ENCODE data around the gene LRRC10B. TPM values are rescaled to one million over a fixed set of nuclear protein-coding genes. Genes with fewer than 3 reads are reported as not detected.

The LRRC10B gene
- total RNA-seq, 1 donor from 2014 or later: not detected

DNA sequence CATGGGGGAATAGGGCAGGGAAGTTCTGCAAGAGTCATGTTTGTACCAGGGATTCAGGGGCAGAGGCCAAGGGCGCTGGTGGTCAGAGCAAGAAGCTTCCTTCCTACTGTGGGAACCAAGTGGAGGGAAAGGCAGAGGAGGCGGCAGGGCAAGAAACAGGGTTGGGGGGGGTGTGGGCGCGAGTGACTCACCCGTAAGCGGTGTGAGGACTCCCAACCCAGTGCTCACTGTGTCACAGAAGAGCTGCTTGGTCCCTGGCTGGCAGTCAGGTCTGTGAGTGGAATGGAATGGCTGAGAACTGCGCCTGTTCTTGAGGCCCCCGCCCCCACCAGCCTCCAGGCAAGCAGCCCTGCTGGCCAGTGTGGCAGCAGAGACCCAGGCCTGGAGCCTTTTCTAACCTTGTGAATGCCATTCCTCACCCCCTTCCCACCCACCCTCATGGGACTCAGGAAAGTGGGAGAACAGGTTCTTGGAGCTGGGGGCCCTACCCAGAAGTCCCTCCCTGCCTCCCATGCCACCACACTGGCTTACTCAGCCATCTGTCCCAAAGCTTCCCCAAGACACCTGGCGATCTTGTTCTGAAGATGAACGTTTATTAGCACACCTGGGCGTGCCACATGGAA lies 4.7 kb downstream of the LRRC10B start:
- H3K36me3 Mint-ChIP-seq: no peaks in the 10 kb centered on the region
- Histone ChIP-seq H3K27ac (no peak overlapping the region), H3K4me1 (peaks cover 29% of the 10 kb centered on the region), H3K4me3 (no peak overlapping the region), H4K20me1 (ENCODE audit: low read depth) (peaks cover 8% of the 10 kb centered on the region), H3K79me2 (ENCODE audit: low read depth) (no peaks in the 10 kb centered on the region), H3K36me3 (no peaks in the 10 kb centered on the region), H3K9ac (no peak overlapping the region), H3K4me2 (no peak overlapping the region), H3K27me3 (peaks cover 31% of the 10 kb centered on the region), H2AFZ (replicated peaks) (no peak overlapping the region), H3F3A (ENCODE audit: low read depth) (peaks cover 33% of the 10 kb centered on the region), H3K9me3 (ENCODE audit: low read depth) (no peaks in the 10 kb centered on the region)
- TF ChIP-seq EZH2phosphoT487 (IDR thresholded peaks at IDR 0.05) (no peak), EZH2 (IDR thresholded peaks at IDR 0.05) (no peak)
- TF ChIP-seq, protein P1, sequence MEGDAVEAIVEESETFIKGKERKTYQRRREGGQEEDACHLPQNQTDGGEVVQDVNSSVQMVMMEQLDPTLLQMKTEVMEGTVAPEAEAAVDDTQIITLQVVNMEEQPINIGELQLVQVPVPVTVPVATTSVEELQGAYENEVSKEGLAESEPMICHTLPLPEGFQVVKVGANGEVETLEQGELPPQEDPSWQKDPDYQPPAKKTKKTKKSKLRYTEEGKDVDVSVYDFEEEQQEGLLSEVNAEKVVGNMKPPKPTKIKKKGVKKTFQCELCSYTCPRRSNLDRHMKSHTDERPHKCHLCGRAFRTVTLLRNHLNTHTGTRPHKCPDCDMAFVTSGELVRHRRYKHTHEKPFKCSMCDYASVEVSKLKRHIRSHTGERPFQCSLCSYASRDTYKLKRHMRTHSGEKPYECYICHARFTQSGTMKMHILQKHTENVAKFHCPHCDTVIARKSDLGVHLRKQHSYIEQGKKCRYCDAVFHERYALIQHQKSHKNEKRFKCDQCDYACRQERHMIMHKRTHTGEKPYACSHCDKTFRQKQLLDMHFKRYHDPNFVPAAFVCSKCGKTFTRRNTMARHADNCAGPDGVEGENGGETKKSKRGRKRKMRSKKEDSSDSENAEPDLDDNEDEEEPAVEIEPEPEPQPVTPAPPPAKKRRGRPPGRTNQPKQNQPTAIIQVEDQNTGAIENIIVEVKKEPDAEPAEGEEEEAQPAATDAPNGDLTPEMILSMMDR (IDR thresholded peaks at IDR 0.05): no peak
- no peaks in the 10 kb centered on the region for H3K9me3 Mint-ChIP-seq
- H3K4me3 Mint-ChIP-seq: peak overlapping the region; percentile 33
- H3K27ac Mint-ChIP-seq: peak overlapping the region; percentile 96
- peaks cover 65% of the 10 kb centered on the region for H3K4me1 Mint-ChIP-seq
- DNase-seq (ENCODE audit: low spot score): no peak
- H3K27me3 Mint-ChIP-seq (ENCODE audit: insufficient read depth, low read depth): peaks cover 6% of the 10 kb centered on the region

DNA sequence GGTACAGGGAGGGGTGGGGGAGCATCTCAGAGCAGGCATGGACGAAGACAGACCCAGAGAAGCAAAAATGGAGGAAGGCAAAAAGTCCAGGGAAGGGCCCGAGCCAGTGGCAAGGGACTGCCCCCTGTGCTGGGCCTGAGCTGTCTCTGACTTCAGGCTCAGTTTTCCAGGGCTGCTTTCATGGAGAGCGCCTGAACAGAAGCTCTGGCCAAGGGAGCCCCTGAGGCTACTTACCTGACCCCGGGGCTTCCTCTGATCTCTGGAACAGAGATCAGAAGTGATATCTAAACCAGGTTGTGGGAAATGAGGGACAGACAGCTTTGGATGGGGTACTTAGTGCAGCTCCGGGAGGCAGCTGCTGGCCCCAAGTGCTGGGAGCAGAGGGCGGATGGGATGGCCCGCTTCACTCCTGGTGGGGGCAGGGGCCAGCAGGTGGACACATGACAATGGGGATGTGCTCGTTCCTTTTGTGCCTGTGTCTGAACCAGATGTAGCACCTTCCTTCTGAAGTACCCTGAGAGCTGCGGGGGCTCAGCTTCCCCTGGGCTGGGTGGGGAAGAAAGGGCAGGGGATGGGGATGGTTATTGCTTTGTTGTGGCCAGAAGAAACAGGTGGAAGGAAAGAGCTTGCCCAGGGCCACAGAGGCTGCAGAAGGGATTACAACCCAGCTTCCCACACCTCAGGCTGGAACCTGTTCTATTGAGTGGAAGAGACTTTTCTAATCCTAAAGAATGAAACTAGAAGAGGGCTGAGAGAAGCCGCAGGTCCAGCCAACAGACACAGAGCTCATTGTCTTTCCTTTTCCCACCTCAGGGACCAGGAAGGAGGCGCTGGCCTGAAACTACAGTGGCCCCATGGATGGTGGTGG lies 5.7 kb downstream of the LRRC10B start:
- Histone ChIP-seq H4K20me1 (ENCODE audit: low read depth) (peaks cover 8% of the 10 kb centered on the region), H2AFZ (replicated peaks) (no peak overlapping the region), H3K79me2 (ENCODE audit: low read depth) (no peaks in the 10 kb centered on the region), H3K36me3 (no peaks in the 10 kb centered on the region), H3K4me1 (peaks cover 29% of the 10 kb centered on the region), H3K27ac (no peak overlapping the region), H3F3A (ENCODE audit: low read depth) (peaks cover 27% of the 10 kb centered on the region), H3K4me2 (peak overlapping the region; percentile 13), H3K4me3 (no peak overlapping the region), H3K27me3 (peaks cover 23% of the 10 kb centered on the region), H3K9ac (no peak overlapping the region), H3K9me3 (ENCODE audit: low read depth) (no peaks in the 10 kb centered on the region)
- Mint-ChIP-seq H3K27me3 (ENCODE audit: insufficient read depth, low read depth) (peaks cover 6% of the 10 kb centered on the region), H3K4me3 (peak overlapping the region; percentile 33), H3K9me3 (no peaks in the 10 kb centered on the region), H3K27ac (peak overlapping the region; percentile 76), H3K4me1 (peaks cover 65% of the 10 kb centered on the region), H3K36me3 (no peaks in the 10 kb centered on the region)
- DNase-seq (ENCODE audit: low spot score): peak; percentile 38
- TF ChIP-seq, protein P1 (IDR thresholded peaks at IDR 0.05): no peak
- TF ChIP-seq EZH2 (IDR thresholded peaks at IDR 0.05) (no peak), EZH2phosphoT487 (IDR thresholded peaks at IDR 0.05) (no peak)

DNA sequence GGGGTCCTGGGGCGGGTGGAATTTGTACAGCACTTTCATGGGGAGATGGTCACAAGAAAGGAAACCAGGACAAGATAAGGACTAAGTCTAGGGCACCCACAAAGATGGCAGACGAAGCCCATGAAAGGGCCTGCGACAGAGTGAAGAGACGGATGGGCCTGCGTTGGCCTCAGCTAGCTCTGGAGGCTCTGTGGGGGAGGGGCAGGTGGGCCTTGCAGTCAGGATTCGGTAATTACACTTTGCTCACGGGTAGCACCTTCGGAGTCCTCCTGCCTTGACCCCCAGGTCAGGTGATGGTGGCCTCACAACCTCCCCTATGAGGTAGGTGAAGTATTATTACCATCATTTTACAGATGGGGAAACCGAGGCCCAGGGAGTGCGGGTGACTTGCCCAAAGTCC lies 7.1 kb downstream of the LRRC10B start:
- Mint-ChIP-seq H3K27me3 (ENCODE audit: insufficient read depth, low read depth) (peaks cover 6% of the 10 kb centered on the region), H3K9me3 (no peaks in the 10 kb centered on the region), H3K4me1 (peaks cover 57% of the 10 kb centered on the region), H3K4me3 (no peak overlapping the region), H3K36me3 (no peaks in the 10 kb centered on the region), H3K27ac (no peak overlapping the region)
- Histone ChIP-seq H3K27me3 (peaks cover 9% of the 10 kb centered on the region), H3K27ac (no peak overlapping the region), H3K9ac (no peak overlapping the region), H2AFZ (replicated peaks) (no peak overlapping the region), H3K4me2 (no peak overlapping the region), H3K36me3 (no peaks in the 10 kb centered on the region), H4K20me1 (ENCODE audit: low read depth) (no peaks in the 10 kb centered on the region), H3K4me1 (peaks cover 25% of the 10 kb centered on the region), H3K4me3 (no peak overlapping the region), H3F3A (ENCODE audit: low read depth) (peaks cover 18% of the 10 kb centered on the region), H3K9me3 (ENCODE audit: low read depth) (no peaks in the 10 kb centered on the region), H3K79me2 (ENCODE audit: low read depth) (no peaks in the 10 kb centered on the region)
- DNase-seq (ENCODE audit: low spot score): no peak
- TF ChIP-seq, protein P1 (IDR thresholded peaks at IDR 0.05): no peak
- TF ChIP-seq EZH2phosphoT487 (IDR thresholded peaks at IDR 0.05): no peak
- no peak for TF ChIP-seq EZH2 (IDR thresholded peaks at IDR 0.05)
